NCI-H82 (cell line): Measurements from ENCODE around the gene PTPRT.

Experiments
- DNase-seq: peaks from one replicate; lab custom pipeline; 2025; lab: John Stamatoyannopoulos, UW

PTPRT gene

DNA sequence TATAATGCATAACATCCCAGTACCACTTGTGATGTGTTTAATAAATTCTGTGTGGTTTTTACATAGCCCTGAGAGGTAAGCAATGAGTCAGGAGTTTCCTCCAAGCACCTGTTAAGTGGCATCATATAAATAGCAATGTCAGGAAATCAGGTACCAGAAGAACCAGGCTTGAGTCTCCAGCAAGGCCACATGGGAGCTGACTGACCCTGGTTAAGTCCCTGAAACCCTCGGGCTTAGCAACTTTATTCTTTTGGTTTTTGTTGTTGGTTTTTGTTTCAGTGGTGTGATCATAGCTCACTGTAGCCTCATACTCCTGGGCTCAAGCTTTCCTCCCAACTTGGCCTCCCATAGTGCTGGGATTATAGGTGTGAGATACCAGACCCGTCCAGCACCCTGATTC lies 70.0 kb downstream of the PTPRT start:
- DNase-seq: no peak

DNA sequence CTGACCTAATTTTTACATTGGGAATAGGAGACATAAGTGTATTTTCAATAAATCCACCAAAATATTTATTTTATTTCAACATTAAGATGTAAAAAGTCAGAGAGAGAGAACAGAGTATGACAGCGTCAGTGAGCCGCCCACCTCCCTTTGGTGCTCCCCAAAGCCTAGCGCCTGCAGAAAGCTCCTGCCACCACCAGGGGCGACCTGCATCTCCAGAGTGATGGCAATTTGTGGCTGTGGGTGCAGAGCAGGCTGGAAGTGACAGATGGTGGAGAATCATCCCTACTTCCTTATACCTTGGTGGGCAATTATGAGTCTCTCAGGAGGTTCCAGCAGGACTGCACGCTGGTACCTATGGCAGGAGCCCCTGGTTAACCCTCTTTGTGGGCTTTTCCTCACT lies 87.3 kb downstream of the PTPRT start:
- peak; percentile 62 for DNase-seq

DNA sequence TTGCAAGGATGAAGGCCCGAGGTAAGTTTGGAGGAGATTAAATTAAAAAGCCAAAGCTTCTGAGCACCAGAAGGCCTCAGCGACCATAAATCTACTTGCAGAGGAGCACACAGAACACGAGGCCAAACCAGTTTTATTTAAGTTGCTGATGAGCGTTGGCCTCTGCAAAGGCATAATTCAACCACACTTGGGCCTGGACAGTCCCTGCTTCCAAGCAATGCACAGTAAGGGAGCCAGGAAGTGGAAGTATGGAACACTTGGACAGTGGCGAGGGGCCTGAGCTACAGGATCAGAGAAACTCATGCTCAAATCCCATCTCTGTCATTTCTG lies 92.8 kb downstream of the PTPRT start:
- DNase-seq: no peak

DNA sequence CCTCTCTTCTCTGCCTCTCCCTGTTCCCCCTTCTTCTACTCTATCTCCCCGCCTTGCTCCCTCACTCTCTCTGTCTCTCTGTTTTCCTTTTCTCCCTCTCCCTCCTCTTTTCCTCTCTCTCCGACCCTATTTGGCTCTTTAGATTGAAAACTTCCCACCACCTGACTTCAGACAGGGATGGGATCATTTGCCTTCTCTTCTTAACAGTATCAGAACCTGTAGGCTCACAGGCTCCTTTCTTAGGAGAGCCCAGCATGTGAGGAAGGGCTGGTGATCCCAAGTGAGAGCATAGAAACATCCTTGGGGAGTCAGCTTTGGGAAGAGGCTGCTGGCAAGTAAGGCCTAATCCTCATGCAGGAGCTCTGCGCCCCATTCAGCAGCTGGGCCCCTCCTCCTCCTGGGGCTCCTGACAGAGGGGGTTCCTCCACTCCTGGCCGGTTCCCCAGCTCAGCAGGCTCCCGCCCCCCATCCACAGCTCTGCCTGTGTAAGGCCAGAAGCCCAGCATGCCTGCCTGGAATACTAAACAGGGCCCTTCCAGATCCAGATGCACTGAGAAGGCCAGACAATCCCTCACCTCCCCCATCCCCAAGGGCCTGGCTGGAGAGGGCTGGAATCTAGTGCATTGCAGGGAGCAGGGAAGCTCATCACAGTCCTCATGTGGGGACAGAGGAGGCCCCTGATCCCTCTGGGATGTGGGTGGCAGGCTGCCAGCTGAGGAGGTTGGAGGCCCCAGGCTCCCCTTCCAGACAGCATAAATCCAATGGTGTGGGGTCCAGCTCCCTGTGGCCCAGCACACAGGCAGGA lies 93.4 kb downstream of the PTPRT start:
- DNase-seq: peak; percentile 87

DNA sequence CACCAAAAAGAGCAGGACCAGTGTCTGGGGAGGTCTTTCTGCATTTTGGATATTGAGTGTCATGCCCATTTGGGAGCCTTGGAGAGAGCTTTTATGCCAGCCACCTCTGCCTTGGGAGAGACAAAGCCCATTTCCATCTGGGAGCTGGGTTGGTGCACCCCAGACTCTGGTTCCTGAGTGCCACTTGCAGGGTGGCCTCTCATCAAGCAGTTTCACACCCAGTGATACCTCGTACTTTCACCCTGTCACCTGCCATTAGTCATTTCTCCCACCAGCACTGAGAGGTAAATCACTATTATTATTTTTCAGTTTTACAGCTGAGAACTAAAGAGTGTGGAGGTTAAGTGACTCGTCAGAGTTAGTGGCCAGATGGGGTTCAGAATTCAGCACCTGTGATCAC lies 94.7 kb downstream of the PTPRT start:
- DNase-seq: no peak

DNA sequence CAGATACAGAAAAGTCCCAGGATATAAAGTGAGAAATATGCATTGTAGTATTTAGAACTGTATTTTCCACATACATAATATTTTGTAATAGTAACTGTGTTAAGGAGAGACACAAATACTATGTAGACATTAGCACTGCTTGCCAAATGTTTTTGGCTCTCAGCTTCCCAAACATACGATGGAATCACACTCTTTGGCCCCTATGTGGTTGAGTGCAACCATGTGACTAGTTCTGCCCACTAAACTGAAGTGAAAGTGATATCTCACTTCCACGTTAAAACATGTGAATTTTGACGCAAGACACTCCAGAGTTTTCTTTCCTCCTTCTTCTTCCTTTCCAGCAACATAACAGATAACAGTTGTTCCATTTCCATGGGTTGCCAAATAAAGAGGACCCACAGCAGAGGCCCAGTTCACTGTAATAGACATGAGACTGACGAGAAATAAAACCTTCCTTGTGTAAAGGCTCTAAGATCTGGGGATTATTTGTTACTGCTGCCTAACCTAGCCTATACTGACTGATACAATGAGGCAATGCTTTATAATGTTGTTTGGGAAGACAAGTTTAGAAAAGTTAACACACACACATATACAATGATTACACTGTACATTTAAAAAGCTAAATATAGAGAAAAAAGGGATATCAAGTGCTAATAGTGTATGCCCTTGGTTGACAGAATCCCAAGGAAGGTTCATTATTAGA lies 97.2 kb downstream of the PTPRT start:
- DNase-seq: no peak

DNA sequence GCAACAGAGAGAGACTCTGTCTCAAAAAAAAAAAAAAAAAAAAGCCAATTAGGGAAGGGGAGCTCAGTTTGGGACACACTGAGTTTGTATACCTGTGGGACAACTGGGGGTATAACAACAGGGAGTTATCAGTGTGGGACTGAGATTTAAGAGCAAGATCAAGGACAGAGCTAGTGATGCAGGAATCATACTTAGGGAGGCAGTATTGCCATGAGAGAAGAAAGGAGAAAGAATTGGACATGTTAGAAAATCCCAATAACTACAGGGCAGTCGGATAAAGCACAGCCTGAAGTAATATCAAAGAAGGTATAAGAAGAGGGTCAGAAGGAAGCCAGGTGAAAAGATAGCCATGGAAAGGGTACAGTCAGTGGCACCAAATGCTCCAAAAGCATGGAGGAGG lies 121.2 kb downstream of the PTPRT start:
- DNase-seq: no peak

DNA sequence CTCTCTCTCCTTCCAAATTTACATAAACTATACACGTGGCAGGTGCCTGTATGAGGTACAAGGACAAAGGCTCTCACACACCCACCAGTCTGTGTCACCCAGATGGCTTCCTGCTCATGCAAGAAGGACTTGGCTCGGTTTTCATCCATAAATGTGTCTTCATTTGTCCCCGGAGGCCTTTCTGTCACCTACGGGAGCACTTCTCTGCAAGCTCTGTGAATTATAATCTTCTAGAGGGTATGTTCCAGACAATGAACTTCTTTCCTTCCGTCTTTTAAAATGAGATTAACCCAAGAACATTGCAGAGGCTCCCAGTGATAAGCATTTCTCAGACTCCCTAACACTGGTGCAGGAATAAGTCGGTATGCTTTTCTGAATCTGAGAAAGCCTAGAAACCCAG lies 123.6 kb downstream of the PTPRT start:
- no peak for DNase-seq

DNA sequence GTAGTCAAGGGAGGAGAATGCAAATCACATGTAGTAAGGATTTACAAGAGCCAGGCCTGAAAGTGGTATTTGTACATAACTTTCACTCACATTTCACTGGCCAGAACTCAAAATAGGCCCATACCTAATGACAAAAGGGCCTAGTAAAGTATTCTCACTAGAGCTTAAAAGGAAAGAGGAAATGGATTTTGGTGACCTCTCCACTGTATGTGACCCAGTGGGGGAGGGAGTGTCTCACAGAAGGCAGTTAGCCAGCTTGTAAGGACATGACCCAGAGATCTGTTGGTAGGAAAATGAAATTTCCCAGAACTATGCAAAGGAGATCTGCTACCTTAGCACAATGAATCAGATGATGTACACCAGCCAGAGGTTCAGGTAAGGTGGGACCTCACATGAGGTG lies 124.4 kb downstream of the PTPRT start:
- DNase-seq: no peak

DNA sequence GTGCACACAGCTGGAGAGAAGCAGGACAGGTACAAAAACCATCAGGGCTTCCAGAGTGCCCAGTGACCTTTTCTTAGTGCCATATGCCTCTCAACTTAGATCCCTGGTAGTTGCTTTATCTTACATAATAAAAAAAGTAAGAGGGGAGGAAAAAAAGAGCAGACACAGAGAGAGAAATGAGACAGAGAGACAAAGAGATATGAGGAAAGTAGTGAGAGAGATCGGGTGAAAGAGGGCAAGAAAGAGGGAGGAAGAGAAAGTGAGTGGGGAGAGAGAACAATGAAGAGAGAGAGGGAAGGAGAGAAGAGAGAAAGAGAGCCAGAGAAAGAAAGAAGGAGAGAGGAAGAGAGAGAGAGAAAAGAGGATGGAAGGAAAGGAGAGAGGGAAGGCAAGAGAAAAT lies 131.6 kb downstream of the PTPRT start:
- no peak for DNase-seq

DNA sequence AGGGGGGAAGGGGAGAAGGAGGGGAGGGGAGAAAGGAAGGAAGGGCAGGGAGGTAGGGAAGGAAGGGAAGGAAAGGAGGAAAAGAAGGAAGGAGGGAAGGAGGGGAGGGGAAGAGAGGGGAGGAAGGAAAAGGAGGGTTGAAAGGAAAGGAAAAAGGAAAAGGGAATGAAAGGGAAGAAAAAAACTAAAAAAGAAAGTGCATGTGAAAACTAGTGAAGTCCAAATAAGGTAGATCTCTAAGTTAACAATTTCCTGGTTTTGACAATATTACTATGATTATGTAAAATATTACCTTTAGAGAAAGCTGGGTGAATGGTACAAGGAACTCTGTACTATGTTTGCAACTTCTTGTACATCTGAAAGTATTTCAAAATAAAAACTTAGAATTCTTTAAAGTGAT lies 132.4 kb downstream of the PTPRT start:
- no peak for DNase-seq

DNA sequence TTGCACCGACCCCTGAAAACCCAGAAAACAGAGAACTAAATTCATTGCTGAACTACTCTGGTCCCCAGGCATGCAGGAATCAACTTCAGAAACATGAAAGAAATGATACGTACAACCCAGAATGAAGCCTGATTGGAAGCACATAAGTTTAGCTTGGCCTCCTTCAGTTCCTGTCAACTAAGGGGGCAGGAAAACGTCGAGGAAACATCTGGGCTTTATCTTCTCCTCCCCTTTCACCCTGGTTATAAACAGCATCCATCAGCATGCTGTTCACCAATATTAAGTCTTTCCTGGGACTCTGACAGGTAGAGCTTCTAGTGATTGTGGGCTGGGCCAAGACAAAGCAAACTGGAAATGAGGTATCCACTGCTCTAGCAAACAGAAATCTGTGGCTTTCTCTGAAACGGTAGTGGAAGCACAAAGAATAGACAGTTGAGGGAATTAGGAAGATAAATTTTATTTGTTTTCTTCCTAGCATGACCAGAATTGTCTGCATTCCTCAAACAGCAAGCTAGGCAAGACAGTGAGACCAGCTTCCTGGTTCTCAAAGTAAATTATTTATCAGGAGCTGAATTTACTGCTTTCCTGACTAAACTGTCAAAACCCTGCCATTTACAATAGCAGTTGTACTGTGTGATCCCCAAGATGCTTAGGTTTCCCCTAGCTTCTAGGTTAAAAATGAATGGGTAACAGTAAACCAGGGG lies 134.4 kb downstream of the PTPRT start:
- no peak for DNase-seq

DNA sequence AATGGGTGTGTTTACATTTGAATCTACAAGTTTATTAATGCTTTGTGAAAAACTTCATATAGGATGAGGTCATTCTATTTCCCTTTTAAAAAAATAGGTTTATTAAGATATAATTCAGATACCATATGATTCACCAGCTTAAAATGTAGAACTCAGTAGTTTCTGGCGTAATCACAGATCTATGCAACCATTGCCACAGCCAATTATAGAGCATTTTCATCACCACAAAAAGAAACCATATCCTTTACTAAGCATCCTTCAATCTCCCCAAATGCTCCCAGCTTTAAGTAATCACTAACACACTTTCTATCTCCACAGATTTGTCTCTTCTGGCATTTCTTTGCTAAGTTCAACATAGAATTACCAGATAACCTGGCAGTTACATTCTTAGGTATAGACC lies 137.2 kb downstream of the PTPRT start:
- DNase-seq: no peak

DNA sequence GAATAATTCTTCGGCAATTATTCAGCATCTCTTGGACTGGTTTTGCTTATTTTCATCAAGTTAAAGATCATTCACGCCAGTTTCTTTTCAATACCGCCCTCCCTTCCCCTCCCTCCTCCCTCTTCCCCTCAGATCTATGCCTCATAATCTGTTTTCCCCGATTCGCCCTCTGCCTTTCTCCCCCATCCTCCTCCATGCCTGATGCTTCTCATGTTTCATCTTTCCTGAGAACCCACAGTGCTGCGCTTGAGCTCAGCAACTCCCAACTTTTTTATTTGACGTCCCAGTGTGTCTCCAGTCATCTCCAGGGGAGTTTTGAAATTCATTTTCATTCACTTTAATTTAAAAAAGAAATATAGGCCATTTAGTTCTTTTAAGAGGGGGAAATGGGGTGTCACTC lies 142.7 kb downstream of the PTPRT start:
- DNase-seq: peak; percentile 90

DNA sequence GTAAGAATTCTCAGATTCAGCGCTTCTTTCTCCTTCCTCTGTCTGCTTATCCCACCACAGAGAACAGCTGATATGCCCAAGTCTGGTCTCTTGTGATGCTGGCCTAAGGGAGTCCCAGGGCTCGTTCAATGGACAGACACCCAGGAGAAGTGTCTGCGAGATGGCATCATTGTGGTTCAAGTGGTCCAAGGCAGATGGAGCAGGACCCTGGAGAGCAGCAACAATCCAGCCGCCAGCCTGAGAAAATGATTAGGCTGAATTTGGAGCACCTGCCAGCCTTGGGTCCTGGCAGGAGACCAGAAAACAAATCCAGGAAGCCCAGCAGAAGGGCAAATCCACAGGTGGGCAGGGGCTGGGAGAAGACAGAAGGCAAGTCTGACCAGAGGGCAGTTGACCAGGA lies 145.8 kb downstream of the PTPRT start:
- DNase-seq: no peak

DNA sequence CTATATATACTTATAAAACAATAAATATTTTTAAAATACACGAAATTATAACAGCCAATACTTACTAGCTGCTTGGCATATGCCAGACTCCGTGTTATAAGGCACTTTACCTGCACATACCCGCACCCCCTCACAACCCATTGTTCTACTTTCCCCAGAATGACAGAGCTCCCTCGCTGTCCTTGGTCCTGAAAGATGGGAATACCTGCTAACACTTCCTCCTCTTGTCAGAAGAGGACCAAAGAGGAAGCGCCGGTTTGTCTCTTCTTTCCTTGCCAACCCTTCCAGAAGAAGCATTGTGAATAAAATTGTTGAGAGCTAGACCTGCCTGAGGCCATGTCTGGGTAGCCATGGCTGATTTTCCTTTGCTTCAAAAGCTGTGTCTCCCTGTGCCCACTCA lies 149.3 kb downstream of the PTPRT start:
- no peak for DNase-seq

DNA sequence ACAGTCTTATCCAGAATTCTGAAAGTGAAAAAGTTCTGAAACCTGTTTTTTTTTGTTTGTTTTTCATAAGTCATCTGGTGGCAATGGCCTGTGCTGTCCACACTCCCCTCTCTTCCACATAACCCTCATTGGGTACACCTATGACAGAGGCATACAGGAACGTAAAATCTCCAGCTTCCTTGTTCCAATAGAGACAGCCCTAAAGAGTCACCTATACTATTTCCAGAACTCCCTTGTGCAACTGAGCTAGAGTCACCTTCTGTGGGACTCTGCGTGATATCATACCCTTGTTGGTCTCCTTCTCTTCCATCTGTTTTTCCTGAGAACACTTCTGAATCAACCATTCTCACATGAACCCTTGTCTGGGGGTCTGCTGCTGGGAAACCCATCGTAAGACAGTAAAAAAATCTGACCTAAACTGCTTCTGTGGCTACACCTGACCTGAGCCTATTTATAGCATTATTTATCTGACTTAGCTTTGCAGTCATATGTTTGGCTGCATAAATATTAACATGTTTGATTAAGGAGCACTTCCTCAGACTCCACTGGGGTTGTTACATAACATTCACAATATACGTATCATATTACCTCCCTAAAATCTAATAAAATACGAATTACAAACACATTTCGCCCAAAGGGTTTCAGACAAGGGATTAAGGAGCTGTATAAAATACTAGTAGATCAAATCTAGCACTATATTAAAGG lies 151.9 kb downstream of the PTPRT start:
- no peak for DNase-seq

DNA sequence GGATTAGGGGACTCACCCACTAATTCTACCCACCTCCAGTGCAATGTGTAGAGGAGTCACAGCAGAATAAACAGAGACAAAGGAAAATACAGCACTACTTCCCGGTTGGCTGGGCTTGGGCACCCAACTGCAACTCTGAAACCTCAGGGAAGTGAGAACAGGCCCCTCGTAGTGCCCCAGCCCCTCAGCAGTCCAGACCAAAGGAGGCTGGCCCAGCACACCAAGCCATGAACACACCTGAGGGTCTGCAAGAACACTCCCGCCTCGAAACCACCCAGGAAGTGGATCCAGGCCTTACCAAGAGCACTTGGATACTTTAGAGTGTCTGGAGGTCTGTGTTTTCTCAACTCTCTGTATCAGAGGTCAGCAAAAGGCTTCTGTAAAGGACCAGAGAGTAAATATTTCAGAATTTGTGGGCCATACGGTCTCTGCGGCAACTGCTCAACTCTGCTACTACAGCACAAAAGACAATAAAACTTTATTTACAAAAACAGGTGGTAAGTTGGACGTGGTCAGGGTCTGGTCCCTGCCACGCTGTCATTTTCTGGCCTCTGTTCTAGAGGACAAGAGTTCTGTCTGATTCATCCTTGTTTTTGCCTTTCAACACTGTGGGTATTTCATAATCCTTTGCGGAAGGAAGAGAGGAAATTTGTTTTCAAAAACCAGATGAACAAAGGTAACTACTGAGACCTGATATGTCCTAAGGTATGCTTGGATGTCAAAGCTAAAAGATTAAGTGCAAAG lies 154.6 kb downstream of the PTPRT start:
- no peak for DNase-seq

DNA sequence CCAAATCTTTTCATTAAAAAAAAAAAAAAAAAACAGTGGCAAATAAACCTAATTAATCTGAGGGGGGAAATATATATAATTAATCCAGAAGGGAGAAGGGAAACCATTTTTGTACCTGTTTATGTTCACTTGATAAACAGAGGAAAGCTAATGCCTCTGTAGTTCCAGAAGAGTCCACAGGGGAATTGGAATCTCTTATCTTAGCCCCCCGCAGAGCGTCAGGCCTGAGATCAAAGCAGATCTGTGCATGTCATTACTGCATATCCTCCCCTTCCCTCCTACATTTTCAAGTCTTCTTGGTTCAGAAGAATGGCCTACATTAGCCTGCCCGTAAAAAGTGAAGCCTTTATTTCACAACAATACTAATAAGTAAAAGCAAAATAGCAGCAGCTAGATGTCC lies 157.2 kb downstream of the PTPRT start:
- no peak for DNase-seq

DNA sequence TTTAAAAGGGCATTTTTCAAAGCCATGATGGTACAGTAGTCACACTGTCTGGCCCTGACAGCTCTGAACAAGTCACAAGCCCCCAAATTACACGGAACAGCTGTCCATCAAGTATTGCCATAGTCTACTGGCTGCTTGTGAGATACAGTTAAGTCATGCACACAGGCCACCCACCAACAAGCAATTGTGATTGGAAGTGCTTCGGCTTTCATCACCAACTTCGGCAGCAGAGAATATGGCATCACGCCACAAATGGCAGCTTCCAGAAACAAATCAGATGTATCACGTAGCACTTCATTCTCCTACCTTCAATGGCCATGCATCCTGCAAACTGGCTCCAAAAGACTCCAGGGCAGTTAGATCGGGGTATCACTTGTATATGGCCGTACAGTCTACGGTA lies 160.5 kb downstream of the PTPRT start:
- no peak for DNase-seq

DNA sequence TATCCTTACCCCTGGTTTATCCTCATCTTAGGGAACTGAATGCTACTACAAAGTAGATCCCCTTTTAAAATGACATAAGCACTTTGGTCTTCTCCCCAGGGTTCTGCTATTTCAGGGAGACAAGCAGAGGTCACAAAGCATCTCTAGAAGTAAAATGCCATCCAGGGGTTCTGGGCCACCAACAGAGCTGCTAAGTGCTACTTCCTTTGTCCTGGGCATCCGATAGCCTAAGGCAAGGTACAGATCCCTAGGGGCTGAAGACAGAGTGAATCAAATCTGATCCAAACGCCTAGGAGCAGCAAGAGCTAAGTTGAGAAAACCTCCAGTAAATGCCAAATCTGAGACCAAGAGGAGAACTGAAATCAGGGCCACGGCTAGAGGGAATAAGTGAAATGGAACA lies 161.2 kb downstream of the PTPRT start:
- DNase-seq: no peak

DNA sequence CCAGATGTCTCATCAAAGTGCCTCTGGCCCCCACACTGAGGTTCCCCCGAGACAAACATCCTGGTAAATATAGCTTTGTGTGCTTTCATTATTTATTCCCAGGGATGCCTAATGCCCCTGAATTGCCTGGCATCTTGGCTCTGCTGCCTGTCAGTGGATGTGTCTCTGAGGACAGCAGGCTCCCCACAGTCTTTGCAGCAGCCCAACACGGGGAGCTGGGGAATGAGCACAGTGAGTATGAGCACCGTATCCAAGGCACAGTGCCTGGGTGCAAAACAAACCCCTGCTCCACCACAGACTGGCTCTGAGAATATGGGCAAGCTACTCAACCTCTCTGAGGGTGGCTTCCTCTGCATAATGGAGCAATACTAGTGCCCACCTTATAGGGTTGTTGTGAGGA lies 165.9 kb downstream of the PTPRT start:
- DNase-seq: no peak
